Measurements from ENCODE around the gene GPX6.

Gene GPX6

GRCh38 chr6:28515676-28516075 is at the start of gene GPX6:
GPX6 (minus strand) TSS chr6:28515793; CDS start chr6:28515743, 50 bp downstream.
- TF ChIP-seq, protein P1, sequence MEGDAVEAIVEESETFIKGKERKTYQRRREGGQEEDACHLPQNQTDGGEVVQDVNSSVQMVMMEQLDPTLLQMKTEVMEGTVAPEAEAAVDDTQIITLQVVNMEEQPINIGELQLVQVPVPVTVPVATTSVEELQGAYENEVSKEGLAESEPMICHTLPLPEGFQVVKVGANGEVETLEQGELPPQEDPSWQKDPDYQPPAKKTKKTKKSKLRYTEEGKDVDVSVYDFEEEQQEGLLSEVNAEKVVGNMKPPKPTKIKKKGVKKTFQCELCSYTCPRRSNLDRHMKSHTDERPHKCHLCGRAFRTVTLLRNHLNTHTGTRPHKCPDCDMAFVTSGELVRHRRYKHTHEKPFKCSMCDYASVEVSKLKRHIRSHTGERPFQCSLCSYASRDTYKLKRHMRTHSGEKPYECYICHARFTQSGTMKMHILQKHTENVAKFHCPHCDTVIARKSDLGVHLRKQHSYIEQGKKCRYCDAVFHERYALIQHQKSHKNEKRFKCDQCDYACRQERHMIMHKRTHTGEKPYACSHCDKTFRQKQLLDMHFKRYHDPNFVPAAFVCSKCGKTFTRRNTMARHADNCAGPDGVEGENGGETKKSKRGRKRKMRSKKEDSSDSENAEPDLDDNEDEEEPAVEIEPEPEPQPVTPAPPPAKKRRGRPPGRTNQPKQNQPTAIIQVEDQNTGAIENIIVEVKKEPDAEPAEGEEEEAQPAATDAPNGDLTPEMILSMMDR (IDR thresholded peaks at IDR 0.05): no peak

GRCh38 chr6:28563430-28564095 is 48.0 kb upstream of the GPX6 start:
- TF ChIP-seq, protein P1 (IDR thresholded peaks at IDR 0.05): no peak

DNA sequence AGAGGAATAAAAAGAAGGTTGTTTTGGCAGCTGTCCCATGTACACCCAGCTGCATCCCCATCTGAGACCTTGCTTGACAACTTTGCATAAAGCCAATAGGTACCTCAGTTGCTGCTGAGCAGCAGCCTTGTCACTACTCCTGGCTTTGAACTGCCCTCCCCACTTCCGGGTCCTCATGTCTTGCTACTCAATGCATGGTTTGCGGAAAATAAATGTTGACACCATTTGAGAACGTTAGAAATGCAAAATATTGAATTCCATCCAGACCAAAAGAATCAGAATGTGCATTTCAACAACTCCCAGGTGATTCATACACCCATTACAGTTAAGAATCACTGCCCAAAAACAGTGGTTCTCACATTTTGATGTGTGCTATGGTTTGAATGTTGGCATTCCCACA is 43.0 kb upstream of the GPX6 start:
- TF ChIP-seq, protein P1 (IDR thresholded peaks at IDR 0.05): no peak

DNA sequence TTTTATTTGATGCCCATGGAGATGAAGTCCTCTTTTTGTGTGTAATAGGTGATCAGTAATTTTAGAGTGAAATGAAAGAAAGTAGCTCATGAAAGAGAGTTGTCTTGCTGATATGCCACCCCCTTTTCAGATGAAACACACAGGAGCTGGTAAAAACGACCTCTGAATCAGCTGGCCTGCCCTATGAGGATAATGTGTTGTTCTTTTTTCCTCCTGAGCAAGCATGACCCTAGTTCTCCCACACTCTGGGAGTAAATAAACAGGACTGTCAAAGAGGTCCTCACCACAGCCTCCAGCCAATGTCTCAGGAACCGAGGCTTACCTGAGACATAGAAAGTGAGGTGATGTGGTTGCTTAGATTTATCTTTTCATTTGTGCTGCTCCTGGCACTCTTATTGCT is 39.5 kb upstream of the GPX6 start:
- TF ChIP-seq, protein P1 (IDR thresholded peaks at IDR 0.05): no peak

DNA sequence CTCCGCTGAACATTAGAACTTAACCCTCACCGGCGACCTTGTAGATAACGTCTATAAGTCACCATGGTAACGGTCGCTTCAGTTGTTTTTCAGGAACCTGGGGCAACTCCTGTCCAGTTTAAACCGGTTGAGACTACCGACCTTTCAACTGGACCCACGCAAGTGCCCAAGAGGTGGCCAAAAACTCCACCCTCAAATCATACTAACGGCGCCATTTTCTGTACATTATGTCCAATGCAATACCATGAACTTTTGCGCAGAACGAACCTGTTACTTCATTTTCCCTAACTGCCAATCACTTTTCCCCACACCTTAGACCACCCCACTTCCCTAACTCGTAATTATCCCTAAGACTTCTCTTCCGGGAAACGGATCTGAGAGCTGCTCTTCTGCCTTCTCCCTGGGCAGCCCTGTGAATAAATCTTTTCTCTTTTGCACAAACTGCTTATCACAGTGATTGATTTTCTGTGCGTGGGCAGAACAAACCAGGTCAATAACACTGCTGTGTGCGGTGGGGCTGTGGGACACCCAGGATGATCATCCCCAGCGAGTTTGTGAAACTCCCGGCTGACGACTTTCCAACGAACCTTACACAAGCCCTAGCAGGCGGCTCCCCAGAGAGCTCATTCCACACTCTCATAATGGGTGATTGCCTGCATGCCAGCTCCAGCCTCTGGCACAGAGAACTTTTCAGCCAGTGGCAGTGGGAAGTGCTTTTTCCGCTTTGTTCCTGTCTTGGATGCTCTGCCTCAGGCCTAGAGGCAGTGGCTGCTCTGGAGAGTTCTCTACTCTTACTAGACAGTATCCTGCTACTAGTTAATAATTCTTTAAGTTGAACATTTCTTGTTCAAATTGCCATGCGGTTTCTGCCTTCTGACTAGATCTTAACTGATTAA is 38.6 kb upstream of the GPX6 start:
- TF ChIP-seq, protein P1 (IDR thresholded peaks at IDR 0.05): no peak

- TF ChIP-seq, protein P1 (IDR thresholded peaks at IDR 0.05): no peak
Measured at GRCh38 chr6:28553384-28553985, 37.9 kb upstream of the GPX6 start.

DNA sequence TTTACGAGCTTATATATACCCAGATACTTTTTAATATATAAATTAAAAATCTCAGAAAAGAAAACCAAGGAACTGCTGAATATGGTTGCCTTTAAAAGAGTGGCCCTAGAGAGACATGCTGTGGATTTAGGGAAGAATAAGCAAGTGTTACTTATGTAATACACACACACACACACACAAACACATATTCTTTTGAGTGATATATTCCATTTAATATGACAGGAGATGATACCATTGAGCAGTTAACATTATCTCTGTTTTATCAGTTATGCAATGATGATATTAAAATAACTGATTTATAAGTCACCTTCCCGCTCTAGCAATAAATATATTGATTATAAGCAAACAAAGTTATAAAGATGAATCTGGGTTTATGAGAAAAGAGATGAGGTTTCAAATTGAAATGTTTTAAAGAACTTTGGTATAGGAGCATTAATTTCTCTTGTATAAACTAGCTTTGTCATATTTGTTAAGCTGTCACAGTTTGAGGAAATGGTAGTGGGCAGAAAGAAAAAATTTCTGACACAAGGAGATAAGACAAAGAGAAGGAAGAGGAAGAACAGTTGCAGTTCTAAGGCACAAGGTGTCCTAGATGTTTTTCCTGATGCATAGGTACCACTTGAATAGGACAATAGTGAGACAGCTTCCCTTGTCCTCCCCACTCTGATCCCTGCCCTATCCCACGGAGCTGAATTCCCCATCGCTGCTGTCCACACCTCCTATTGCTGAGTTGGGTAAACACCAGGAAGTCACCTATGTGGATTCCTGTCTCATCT is 36.5 kb upstream of the GPX6 start:
- TF ChIP-seq, protein P1 (IDR thresholded peaks at IDR 0.05): no peak

Measured in LNCAP (cell line).